ENCODE results near the gene PARD3. TPM values are rescaled to one million over a fixed set of nuclear protein-coding genes. Genes with fewer than 3 reads are reported as not detected.

PARD3 gene
- total RNA-seq, 6 donors from 2014 or later: 30.6 to 108 (median 50.6) TPM

GRCh38 chr10:34378297-34378696, 436.8 kb downstream of the PARD3 start:
- H3K27me3 ChIP-seq: no peaks in the 10 kb centered on the region

GRCh38 chr10:34377833-34378232, 437.3 kb downstream of the PARD3 start:
- TF ChIP-seq, protein P1, sequence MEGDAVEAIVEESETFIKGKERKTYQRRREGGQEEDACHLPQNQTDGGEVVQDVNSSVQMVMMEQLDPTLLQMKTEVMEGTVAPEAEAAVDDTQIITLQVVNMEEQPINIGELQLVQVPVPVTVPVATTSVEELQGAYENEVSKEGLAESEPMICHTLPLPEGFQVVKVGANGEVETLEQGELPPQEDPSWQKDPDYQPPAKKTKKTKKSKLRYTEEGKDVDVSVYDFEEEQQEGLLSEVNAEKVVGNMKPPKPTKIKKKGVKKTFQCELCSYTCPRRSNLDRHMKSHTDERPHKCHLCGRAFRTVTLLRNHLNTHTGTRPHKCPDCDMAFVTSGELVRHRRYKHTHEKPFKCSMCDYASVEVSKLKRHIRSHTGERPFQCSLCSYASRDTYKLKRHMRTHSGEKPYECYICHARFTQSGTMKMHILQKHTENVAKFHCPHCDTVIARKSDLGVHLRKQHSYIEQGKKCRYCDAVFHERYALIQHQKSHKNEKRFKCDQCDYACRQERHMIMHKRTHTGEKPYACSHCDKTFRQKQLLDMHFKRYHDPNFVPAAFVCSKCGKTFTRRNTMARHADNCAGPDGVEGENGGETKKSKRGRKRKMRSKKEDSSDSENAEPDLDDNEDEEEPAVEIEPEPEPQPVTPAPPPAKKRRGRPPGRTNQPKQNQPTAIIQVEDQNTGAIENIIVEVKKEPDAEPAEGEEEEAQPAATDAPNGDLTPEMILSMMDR (IDR thresholded peaks at IDR 0.05): no peak
- no peak for TF ChIP-seq POLR2A (IDR thresholded peaks at IDR 0.05)
- TF ChIP-seq EP300 (IDR thresholded peaks at IDR 0.05): no peak
- no peak for TF ChIP-seq POLR2AphosphoS5 (IDR thresholded peaks at IDR 0.05)
- no peaks in the 10 kb centered on the region for H3K27me3 ChIP-seq
- peaks cover 0 to 8% (median 2%) of the 10 kb centered on the region in 4 donors for H3K36me3 ChIP-seq
- no peak for DNase-seq
- peaks cover 0 to 5% (median 0%) of the 10 kb centered on the region in 4 donors for H3K4me1 ChIP-seq
- H3K9me3 ChIP-seq: no peaks in the 10 kb centered on the region
- no peak for ATAC-seq (ENCODE audit: low FRiP score in 2 of 2)
- no peak overlapping the region for H3K27ac ChIP-seq
- 94 to 95% methylated on average over 5 of the region's 5 CpGs for WGBS, 2 donors
- H3K4me3 ChIP-seq: no peak overlapping the region

More at GRCh38 chr10:34378297-34378696, 436.8 kb downstream of the PARD3 start:
- Histone ChIP-seq H3K27ac (no peak overlapping the region), H3K4me3 (no peak overlapping the region), H3K9me3 (no peaks in the 10 kb centered on the region), H3K36me3 (peaks cover 0 to 8% (median 2%) of the 10 kb centered on the region in 4 donors), H3K4me1 (peaks cover 0 to 5% (median 0%) of the 10 kb centered on the region in 4 donors)
- TF ChIP-seq, protein P1 (IDR thresholded peaks at IDR 0.05): no peak
- TF ChIP-seq EP300 (IDR thresholded peaks at IDR 0.05) (no peak), POLR2AphosphoS5 (IDR thresholded peaks at IDR 0.05) (no peak), POLR2A (IDR thresholded peaks at IDR 0.05) (no peak)
- DNase-seq: no peak
- ATAC-seq (ENCODE audit: low FRiP score in 2 of 2): no peak

DNA sequence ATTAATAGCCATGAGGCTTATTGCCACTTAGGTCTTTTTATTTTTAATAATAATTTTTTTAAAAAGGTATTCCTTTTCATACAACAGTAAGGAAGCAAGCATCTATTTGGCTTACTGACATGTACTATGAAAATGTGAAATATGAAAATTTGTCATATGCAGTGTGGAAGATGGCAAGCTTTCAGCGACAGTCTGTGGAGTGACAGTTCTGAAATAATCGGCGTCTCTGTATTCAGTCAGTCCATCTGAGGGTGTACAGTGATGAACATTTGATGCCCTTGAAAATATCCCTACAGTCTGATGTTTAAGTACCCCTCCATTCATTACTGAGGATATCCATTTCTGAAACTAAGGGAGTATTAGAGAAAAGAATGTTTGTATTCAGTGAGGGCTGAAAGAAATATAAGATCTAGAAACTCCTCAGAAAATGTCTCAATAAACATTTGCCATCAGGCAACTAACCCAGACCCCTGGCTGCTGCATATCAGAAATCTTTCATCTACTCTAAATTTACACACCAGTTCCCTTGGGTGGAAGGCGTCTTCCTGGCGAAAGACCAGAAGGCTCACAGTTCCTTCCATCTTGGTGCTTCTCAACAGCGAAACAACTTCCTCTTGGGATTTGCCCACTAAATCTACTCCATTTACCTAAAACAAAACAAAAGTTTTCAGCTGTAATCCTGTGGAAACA, 440.6 kb downstream of the PARD3 start:
- Histone ChIP-seq H3K9me3 (no peaks in the 10 kb centered on the region), H3K27ac (no peak overlapping the region), H3K4me1 (peaks cover 0 to 5% (median 0%) of the 10 kb centered on the region in 4 donors), H3K36me3 (peaks cover 0 to 8% (median 2%) of the 10 kb centered on the region in 4 donors), H3K27me3 (no peaks in the 10 kb centered on the region), H3K4me3 (no peak overlapping the region)
- DNase-seq: no peak
- ATAC-seq (ENCODE audit: low FRiP score in 2 of 2): peak in 1 of 2 donors; percentile 51
- TF ChIP-seq, protein P1 (IDR thresholded peaks at IDR 0.05): no peak
- WGBS, 2 donors: 74 to 81% methylated on average over 6 of the region's 6 CpGs

- DNase-seq (no peak), ATAC-seq (ENCODE audit: low FRiP score in 2 of 2) (no peak)
- H3K9me3 ChIP-seq: no peaks in the 10 kb centered on the region
- H3K27ac ChIP-seq: no peak overlapping the region
- 86 to 87% methylated on average over 4 of the region's 4 CpGs for WGBS, 2 donors
- H3K27me3 ChIP-seq: no peaks in the 10 kb centered on the region
- no peak for TF ChIP-seq EP300 (IDR thresholded peaks at IDR 0.05)
- H3K4me3 ChIP-seq: no peak overlapping the region
- H3K4me1 ChIP-seq: peaks cover 0 to 5% (median 0%) of the 10 kb centered on the region in 4 donors
- peaks cover 0 to 8% (median 2%) of the 10 kb centered on the region in 4 donors for H3K36me3 ChIP-seq
Measured at GRCh38 chr10:34373211-34373610, 441.9 kb downstream of the PARD3 start.

GRCh38 chr10:34372509-34372908, 442.6 kb downstream of the PARD3 start:
- no peaks in the 10 kb centered on the region for H3K27me3 ChIP-seq
- no peak overlapping the region for H3K4me3 ChIP-seq
- peaks cover 0 to 5% (median 0%) of the 10 kb centered on the region in 4 donors for H3K4me1 ChIP-seq
- peaks cover 0 to 10% (median 2%) of the 10 kb centered on the region in 4 donors for H3K36me3 ChIP-seq
- DNase-seq (no peak), ATAC-seq (ENCODE audit: low FRiP score in 2 of 2) (no peak)
- TF ChIP-seq EP300 (IDR thresholded peaks at IDR 0.05) (no peak), POLR2A (IDR thresholded peaks at IDR 0.05) (no peak)
- no peaks in the 10 kb centered on the region for H3K9me3 ChIP-seq
- H3K27ac ChIP-seq: no peak overlapping the region

GRCh38 chr10:34370126-34370525, 445.0 kb downstream of the PARD3 start:
- H3K27me3 ChIP-seq: no peaks in the 10 kb centered on the region
- DNase-seq (no peak), ATAC-seq (ENCODE audit: low FRiP score in 2 of 2) (no peak)
- H3K4me1 ChIP-seq: peaks cover 0 to 5% (median 0%) of the 10 kb centered on the region in 4 donors
- 84 to 85% methylated on average over 5 of the region's 5 CpGs for WGBS, 2 donors
- no peaks in the 10 kb centered on the region for H3K9me3 ChIP-seq
- no peak overlapping the region for H3K4me3 ChIP-seq
- peaks cover 0 to 3% (median 0%) of the 10 kb centered on the region in 4 donors for H3K36me3 ChIP-seq
- TF ChIP-seq POLR2AphosphoS5 (IDR thresholded peaks at IDR 0.05): no peak
- no peak for TF ChIP-seq POLR2A (IDR thresholded peaks at IDR 0.05)
- TF ChIP-seq, protein P1 (IDR thresholded peaks at IDR 0.05): no peak
- TF ChIP-seq EP300 (IDR thresholded peaks at IDR 0.05): no peak
- H3K27ac ChIP-seq: no peak overlapping the region
